ENCODE measurements around the gene BCL2. TPM values are rescaled to one million over a fixed set of nuclear protein-coding genes. Genes with fewer than 3 reads are reported as not detected.
"Not testable (repeated sequence)": the region's sequence is repeated elsewhere in the genome, so short reads cannot be mapped to it uniquely, and the experiment has no call there.

The BCL2 gene
- polyA plus RNA-seq, 1 of the 3 experiments (the other 2 are of a cell fraction): 1.5 TPM

- H2AFZ ChIP-seq (ENCODE audit: low read depth): no peak overlapping the region
- H4K20me1 ChIP-seq (ENCODE audit: insufficient read depth): no peaks in the 10 kb centered on the region
- no peaks in the 10 kb centered on the region for H3K9me2 ChIP-seq
- no peak for TF ChIP-seq JUND (IDR thresholded peaks at IDR 0.05)
- no peak for TF ChIP-seq RAD21 (IDR thresholded peaks at IDR 0.05; ENCODE audit: low read length)
- no peak for TF ChIP-seq NRF1 (IDR thresholded peaks at IDR 0.05; ENCODE audit: low read depth, low read length)
- no peak for TF ChIP-seq RCOR1 (IDR thresholded peaks at IDR 0.05; ENCODE audit: low read length)
- no peak for TF ChIP-seq YY1 (IDR thresholded peaks at IDR 0.05; ENCODE audit: low read depth)
- no peak for TF ChIP-seq GABPA (IDR thresholded peaks at IDR 0.05; ENCODE audit: low read depth)
- no peak for TF ChIP-seq CHD2 (IDR thresholded peaks at IDR 0.05; ENCODE audit: low read length, partially characterized antibody)
- no peak for TF ChIP-seq IRF3 (IDR thresholded peaks at IDR 0.05; ENCODE audit: low read depth, low read length)
- TF ChIP-seq, protein P1, sequence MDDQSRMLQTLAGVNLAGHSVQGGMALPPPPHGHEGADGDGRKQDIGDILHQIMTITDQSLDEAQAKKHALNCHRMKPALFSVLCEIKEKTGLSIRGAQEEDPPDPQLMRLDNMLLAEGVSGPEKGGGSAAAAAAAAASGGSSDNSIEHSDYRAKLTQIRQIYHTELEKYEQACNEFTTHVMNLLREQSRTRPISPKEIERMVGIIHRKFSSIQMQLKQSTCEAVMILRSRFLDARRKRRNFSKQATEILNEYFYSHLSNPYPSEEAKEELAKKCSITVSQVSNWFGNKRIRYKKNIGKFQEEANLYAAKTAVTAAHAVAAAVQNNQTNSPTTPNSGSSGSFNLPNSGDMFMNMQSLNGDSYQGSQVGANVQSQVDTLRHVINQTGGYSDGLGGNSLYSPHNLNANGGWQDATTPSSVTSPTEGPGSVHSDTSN (IDR thresholded peaks at IDR 0.05): no peak
- no peak for TF ChIP-seq TCF12 (IDR thresholded peaks at IDR 0.05)
- no peak for TF ChIP-seq GATA2 (CRISPR knock-in tag; IDR thresholded peaks at IDR 0.05)
- no peaks in the 10 kb centered on the region for H3K27me3 ChIP-seq (ENCODE audit: insufficient read depth)
- H3K9ac ChIP-seq: no peak overlapping the region
- ChIA-PET POLR2A (no interaction called here), CTCF (interaction anchor here (1.3 kb wide), 1 partner anchor 127 kb away, joined by 4 read pairs; no protein-coding TSS in a partner anchor)
- H3K27ac ChIP-seq (ENCODE audit: low read depth in 2 of 2, low read length in 1 of 2): no peak overlapping the region
- WGBS (ENCODE audit: low lambda C conversion rate): 95% methylated on average over 1 of the region's 1 CpG
- no peaks in the 10 kb centered on the region for H3K9me3 ChIP-seq
- H3F3A ChIP-seq (replicated peaks; ENCODE audit: insufficient read depth): no peaks in the 10 kb centered on the region
- no peak overlapping the region for H3K4me3 ChIP-seq (ENCODE audit: low read depth in 2 of 2, low read length in 1 of 2)
- H3K4me1 ChIP-seq (ENCODE audit: control insufficient read depth in 1 of 2, insufficient read depth in 2 of 2, low read depth in 1 of 2, low read length in 1 of 2): peaks cover 0 to 16% of the 10 kb centered on the region in 2 experiments; a peak in 3 of 4 replicates
- H3K36me3 ChIP-seq (replicated peaks in 1 of 2; ENCODE audit: control insufficient read depth in 1 of 2, insufficient read depth in 2 of 2, low read length in 1 of 2): no peaks in the 10 kb centered on the region
- DNase-seq: no peak
- no peaks in the 10 kb centered on the region for H3K79me2 ChIP-seq (ENCODE audit: insufficient read depth)
- H3K4me2 ChIP-seq: no peak overlapping the region
Observed at GRCh38 chr18:63191413-63191812, 128.2 kb downstream of the BCL2 start.

DNA sequence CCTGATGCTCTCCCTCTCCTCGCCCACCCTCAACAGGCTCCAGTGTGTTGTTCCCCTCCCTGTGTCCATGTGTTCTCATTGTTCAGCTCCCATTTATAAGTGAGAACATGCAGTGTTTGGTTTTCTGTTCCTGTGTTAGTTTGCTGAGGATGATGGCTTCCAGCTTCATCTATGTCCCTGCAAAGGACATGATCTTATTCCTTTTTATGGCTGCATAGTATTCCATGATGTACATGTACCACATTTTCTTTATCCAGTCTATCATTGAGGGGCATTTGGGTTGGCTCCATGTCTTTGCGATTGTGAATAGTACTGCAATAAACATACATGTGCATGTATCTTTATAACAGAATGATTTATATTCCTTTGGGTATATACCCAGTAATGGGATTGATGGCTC lies 128.7 kb downstream of the BCL2 start:
- H3K4me1 ChIP-seq (ENCODE audit: control insufficient read depth in 1 of 2, insufficient read depth in 2 of 2, low read depth in 1 of 2, low read length in 1 of 2): peaks cover 5 to 16% of the 10 kb centered on the region in 2 experiments; a peak in 3 of 4 replicates
- H3K9me3 ChIP-seq; H3K9ac ChIP-seq; H3K79me2 ChIP-seq (ENCODE audit: insufficient read depth); H4K20me1 ChIP-seq (ENCODE audit: insufficient read depth); H3K4me3 ChIP-seq (ENCODE audit: low read depth in 2 of 2, low read length in 1 of 2); H3K27ac ChIP-seq (ENCODE audit: low read depth in 2 of 2, low read length in 1 of 2); H3K4me2 ChIP-seq; H2AFZ ChIP-seq (ENCODE audit: low read depth); H3F3A ChIP-seq (replicated peaks; ENCODE audit: insufficient read depth); DNase-seq; H3K36me3 ChIP-seq (replicated peaks in 1 of 2; ENCODE audit: control insufficient read depth in 1 of 2, insufficient read depth in 2 of 2, low read length in 1 of 2); POLR2A ChIA-PET; H3K27me3 ChIP-seq (ENCODE audit: insufficient read depth); CTCF ChIA-PET; H3K9me2 ChIP-seq: not testable (repeated sequence)
- 74% methylated on average over 2 of the region's 2 CpGs for WGBS (ENCODE audit: low lambda C conversion rate)

DNA sequence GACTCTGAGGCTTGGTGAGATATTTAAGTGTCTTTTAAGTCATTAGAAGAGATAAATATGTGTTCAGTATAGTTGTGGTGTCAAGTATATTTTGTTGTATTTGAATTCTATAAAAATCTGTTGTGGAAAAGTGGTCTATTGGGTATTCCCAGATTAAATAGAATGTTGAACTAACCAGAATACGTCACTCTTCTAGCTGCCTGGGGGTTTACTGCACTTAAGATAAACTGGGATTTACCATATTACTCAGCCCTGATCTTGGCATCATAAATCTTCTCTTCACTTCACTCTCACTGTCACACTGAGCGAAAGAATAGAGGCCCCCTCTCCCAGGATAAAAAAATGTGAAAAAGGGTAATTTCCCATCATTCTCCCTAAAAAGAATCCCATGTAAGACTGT lies 129.8 kb downstream of the BCL2 start:
- Histone ChIP-seq H3K27ac (ENCODE audit: low read depth in 2 of 2, low read length in 1 of 2) (no peak overlapping the region; a peak in 1 of 4 replicates), H3K79me2 (ENCODE audit: insufficient read depth) (no peaks in the 10 kb centered on the region), H3K4me2 (no peak overlapping the region), H3K9me3 (no peaks in the 10 kb centered on the region), H2AFZ (ENCODE audit: low read depth) (no peak overlapping the region), H3K27me3 (ENCODE audit: insufficient read depth) (no peaks in the 10 kb centered on the region), H3K9me2 (no peaks in the 10 kb centered on the region), H3K9ac (no peak overlapping the region), H3F3A (replicated peaks; ENCODE audit: insufficient read depth) (no peaks in the 10 kb centered on the region), H4K20me1 (ENCODE audit: insufficient read depth) (no peaks in the 10 kb centered on the region), H3K4me3 (ENCODE audit: low read depth in 2 of 2, low read length in 1 of 2) (no peak overlapping the region), H3K4me1 (ENCODE audit: control insufficient read depth in 1 of 2, insufficient read depth in 2 of 2, low read depth in 1 of 2, low read length in 1 of 2) (peaks cover 5 to 16% of the 10 kb centered on the region in 2 experiments; a peak in 3 of 4 replicates), H3K36me3 (replicated peaks in 1 of 2; ENCODE audit: control insufficient read depth in 1 of 2, insufficient read depth in 2 of 2, low read length in 1 of 2) (no peaks in the 10 kb centered on the region)
- POLR2A ChIA-PET: no interaction called here
- no peak for DNase-seq
- CTCF ChIA-PET: interaction anchor here (1.4 kb wide), 1 partner anchor 128 kb away, joined by 5 read pairs; no protein-coding TSS in a partner anchor
- WGBS (ENCODE audit: low lambda C conversion rate): 87% methylated on average over 2 of the region's 2 CpGs
- TF ChIP-seq RCOR1 (IDR thresholded peaks at IDR 0.05; ENCODE audit: low read length) (no peak), TAF1 (IDR thresholded peaks at IDR 0.05; ENCODE audit: borderline replicate concordance, low read depth, low read length) (no peak), FOXM1 (IDR thresholded peaks at IDR 0.05; ENCODE audit: low read depth) (no peak), EZH2phosphoT487 (IDR thresholded peaks at IDR 0.05; ENCODE audit: borderline replicate concordance, low read depth) (no peak), TEAD4 (IDR thresholded peaks at IDR 0.05; ENCODE audit: borderline replicate concordance, insufficient read depth) (no peak), FOSL2 (IDR thresholded peaks at IDR 0.05; ENCODE audit: borderline replicate concordance, low read depth) (no peak), CHD2 (IDR thresholded peaks at IDR 0.05; ENCODE audit: low read length, partially characterized antibody) (no peak), EP300 (IDR thresholded peaks at IDR 0.05; ENCODE audit: borderline replicate concordance in 1 of 2, low read depth in 1 of 2, low read length in 1 of 2) (no peak; a peak in 1 of 4 replicates), NRF1 (IDR thresholded peaks at IDR 0.05; ENCODE audit: low read depth, low read length) (no peak), MAX (IDR thresholded peaks at IDR 0.05; ENCODE audit: low read depth) (no peak)
- TF ChIP-seq, protein P2, sequence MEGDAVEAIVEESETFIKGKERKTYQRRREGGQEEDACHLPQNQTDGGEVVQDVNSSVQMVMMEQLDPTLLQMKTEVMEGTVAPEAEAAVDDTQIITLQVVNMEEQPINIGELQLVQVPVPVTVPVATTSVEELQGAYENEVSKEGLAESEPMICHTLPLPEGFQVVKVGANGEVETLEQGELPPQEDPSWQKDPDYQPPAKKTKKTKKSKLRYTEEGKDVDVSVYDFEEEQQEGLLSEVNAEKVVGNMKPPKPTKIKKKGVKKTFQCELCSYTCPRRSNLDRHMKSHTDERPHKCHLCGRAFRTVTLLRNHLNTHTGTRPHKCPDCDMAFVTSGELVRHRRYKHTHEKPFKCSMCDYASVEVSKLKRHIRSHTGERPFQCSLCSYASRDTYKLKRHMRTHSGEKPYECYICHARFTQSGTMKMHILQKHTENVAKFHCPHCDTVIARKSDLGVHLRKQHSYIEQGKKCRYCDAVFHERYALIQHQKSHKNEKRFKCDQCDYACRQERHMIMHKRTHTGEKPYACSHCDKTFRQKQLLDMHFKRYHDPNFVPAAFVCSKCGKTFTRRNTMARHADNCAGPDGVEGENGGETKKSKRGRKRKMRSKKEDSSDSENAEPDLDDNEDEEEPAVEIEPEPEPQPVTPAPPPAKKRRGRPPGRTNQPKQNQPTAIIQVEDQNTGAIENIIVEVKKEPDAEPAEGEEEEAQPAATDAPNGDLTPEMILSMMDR (IDR thresholded peaks at IDR 0.05): no peak

Measured in SK-N-SH (cell line).